Erythroblast (primary cell): ENCODE data around the gene CDC14A.

Experiments used
- GATA1 ChIP-seq: IDR thresholded peaks from 2 replicates; pipeline ENCODE4 v1.6.1; 2011; ENCODE audit warnings: low read depth, mild to moderate bottlenecking, control low read depth, low read length, moderate library complexity
- POLR2A ChIP-seq: IDR thresholded peaks from 2 replicates; pipeline ENCODE4 v1.6.1; 2011; ENCODE audit warnings: mild to moderate bottlenecking, low read length

DNA sequence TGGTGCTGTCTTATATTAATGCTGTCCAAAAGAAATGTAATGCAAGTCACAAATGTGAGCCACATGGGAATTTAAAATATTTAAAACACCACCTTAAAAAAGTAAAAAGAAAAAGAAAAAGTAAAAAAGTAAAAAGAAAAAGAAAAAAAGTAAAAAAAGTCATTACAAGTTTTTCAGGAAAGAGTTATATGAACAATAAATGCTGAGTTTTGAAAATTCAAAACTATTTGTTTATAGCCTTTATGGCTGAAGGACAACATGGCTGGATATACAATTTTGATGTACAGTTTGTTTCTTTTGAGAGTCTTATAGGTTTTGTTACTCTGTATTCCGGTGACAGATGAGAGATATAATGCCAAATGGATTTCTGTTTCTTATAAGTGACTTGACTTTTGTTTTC lies 214.8 kb downstream of the CDC14A start:
- TF ChIP-seq POLR2A (no peak), GATA1 (no peak)
